Stimulated activated CD8-positive, alpha-beta memory T cell treated with anti-CD3 and anti-CD28 coated beads, Interleukin-15, amount 100 ng/mL, for 4 hours (primary cell): ENCODE results near the gene E2F2.

Experiments used
- DNase-seq, 2 donors: peaks; one replicate each; pipeline ENCODE4 v3.0.0-alpha.2; 2020; ENCODE audit warnings: low read depth in 2 of 2

The E2F2 gene, protein sequence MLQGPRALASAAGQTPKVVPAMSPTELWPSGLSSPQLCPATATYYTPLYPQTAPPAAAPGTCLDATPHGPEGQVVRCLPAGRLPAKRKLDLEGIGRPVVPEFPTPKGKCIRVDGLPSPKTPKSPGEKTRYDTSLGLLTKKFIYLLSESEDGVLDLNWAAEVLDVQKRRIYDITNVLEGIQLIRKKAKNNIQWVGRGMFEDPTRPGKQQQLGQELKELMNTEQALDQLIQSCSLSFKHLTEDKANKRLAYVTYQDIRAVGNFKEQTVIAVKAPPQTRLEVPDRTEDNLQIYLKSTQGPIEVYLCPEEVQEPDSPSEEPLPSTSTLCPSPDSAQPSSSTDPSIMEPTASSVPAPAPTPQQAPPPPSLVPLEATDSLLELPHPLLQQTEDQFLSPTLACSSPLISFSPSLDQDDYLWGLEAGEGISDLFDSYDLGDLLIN

DNA sequence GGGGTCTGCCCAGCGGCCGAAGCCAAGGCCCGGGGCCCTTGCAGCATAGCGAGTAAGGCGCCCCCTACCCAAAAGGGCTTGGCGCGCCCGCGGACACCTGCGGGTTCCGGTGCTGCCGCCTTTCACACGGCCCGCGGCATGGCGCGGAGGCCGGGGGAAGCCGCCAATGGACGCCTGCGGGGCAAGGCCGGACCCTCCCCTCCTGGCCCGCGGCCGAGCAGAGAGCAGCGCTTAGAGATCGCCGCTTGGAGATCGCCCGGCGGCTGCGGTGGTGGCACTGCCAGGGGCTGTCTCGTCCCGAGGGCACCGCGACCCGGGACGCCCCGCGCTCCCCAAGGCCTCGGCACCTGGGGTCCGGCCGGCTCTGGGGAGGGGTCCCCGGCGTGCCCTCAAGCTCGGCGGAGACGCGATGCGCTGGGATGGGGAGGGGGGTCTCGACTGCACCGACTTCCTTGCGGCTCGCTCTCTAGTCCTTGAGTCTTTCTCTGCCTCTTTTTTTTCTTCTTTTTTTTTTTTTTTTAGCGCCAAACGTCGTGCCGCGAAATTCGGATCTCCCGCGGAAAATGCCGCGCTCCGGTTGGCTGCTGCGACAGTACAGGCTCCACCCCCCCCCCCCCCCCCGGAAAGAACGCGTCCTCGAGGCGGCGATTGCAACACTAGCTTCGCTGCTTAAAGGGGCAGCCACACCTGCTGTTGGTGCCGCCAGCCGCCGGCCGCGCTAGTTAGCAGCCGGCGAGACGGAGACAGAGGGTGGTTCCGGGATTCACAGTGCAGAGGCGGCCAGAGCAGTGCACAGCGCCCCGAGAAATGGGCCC lies at the start of gene E2F2:
TSS of gene E2F2 (minus strand) at position 487 of the 815 bp plus-strand sequence. CDS start at position 47, 440 bp downstream.
- peak; percentile 57 to 63 for DNase-seq

DNA sequence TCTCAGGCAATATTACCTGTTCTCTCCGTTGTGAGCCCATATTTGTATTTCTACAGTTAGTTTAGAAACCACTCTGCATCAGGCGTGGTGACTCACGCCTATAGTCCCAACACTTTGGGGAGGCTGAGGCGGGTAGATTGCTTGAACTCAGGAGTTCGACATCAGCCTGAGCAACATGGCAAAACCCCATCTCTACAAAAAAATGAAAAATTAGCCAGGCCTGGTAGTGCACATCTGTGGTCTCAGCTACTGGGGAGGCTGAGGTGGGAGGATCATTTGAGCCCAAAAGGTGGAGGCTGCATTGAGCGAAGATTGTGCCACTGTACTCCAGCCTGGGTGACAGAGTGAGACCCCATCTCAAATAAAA lies 47.9 kb upstream of the E2F2 start:
- DNase-seq, result no peak

DNA sequence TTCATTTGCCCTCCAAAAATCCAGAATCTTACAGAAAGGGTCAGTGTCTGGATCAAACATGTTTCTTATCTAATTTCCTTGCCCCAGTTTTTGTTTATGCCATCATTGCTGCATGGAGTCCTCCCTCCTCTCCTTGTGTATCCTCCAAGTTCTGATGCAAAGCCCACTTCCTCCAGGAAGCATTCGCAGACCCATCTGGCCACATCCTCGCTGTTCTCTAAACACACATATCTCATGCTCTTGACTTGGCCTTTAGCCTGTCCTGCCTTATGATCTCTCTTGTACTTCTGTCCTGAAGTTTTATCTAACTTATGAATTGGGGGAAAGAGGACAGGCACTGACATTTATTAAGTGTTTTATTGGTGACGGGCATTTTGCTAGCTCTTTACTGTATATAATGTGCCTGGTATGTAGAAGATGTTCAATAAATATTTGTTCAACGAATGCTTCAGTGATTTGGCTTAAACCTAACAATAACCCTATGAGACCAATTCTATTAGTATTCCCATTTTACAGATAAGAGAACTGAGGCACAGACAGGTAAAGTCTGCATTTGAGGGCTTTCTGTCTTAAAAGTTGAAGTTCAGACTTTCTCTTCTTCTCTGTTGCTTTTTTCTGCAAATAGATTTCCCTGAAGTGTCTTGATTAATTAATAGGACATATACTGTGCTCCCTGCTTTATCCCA lies 47.4 kb upstream of the E2F2 start:
- DNase-seq, result no peak

DNA sequence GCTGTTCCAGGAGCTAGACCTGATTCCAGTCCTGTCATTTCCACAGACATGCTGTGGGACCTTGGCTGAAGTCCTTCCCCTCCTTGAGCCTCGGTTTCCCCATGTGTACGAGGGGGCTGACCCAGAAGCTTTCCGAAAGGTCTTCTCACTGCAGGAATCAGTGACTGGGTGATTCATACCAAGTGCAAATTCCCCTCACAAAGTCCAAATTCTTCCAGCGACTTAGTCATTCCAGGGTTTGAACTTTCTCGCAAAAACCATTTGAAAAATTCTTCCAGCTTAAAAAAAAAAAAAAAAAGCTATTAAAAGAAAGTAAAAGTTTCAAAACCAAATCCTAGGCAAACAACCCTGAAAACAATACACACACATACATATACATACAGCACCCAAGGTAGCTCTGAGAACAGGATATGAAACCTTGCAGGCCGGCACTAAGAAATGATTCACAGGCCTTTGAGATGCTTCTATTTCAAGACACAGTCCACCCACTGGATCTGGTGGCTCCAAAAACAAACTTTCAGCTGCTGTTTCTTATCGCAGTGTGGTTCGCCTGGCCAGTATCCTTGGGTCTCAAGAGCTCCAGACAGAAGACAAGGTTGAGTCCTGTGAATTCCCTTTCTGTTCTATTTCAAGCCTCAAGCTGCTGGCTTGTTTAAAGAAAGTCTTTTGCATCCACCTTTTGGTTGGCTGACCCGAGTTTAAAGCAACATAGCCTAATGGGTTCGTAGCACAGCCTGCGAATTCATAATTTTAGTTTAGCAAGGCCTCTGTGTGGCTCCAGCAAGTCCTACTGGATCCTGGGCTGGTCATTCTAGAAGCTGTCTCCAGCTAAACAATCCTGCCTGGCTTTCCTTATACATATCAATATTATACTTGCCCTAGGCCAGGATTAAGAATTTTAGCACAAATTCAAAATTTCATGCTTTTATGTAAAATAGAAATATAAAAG lies 46.3 kb upstream of the E2F2 start:
- no peak for DNase-seq

DNA sequence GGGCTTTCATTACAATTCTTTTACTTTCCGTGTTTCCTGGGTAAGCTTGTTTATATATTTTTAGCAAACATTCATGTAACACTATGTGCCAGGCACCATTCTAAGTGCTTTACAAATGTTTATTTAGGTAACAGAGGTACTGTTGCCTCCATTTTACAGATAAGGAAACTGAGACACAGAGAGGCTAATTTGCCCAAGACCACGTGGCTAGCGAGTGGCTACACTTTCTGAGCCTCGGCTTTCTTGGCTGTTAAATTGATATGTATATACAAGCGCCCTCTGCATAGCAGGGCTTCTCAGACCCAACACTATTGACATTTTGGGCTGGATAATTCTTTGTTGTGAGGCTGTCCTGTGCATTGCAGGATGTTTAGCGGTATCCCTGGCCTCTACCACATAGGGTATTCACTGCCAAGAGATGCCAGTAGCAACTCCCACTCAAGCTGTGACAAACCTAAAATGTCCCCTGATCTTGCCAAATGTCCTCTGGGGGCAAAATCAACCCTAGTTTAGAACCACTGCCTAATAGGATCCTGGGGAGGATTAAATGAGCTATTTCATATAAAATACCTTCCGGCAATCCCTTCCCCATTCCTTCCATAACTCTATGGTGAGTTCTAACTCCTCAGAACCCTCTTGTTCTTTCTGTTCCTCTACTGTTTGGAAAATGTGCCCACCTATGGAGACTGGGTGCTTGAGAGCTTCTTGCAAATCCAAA lies 45.5 kb upstream of the E2F2 start:
- no peak for DNase-seq

DNA sequence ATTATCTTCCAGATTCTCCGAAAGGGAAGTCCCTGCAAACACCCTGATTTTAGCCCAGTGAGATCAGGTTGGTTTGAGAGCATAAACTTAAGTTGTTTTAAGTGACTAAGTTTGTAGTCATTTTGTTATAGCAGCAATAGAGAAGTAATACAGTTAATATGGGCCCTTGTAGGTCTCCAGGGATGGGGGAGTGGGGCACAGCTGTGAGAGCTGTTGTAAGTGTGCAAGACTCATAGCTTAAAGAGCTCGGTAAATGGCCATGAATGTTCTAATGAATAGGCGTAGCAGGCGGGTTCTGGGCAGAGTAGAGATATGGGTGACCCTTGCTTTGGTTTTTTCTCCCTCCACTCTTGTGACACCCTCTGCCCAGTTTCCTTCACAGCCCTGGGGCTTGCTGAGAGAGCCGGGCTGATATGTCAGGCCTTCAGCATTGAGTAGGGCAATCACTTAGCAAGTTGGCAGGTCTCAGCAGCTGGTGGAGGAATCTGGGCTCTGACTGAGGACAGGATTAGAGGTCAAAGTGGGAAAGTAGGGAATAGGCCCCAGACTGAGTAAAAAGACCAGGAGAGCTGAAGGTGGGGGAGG lies 44.3 kb upstream of the E2F2 start:
- no peak for DNase-seq

DNA sequence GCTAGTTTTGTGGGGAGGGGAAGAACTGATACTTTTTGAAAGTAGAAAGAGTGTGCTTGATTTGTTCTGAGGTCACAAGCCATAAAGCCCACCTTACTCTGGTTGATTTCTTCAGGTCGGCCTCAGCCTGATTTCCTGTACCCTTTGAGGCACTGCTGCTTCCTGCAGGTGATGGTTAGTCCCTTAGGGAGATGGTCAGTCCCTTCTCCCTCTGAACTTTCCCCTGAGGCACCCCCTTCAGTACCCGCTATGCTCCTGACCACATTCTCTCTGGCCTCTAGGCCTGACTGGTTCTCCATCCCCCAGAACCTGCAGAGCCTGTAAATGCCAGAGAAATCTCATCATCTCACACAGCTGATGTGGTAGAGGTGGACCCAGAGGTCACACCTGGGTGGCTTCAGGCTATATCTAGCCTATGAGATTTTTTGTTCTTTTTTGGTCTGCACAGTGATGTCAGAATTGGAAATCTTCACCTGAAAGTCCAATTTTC lies 43.3 kb upstream of the E2F2 start:
- no peak for DNase-seq

DNA sequence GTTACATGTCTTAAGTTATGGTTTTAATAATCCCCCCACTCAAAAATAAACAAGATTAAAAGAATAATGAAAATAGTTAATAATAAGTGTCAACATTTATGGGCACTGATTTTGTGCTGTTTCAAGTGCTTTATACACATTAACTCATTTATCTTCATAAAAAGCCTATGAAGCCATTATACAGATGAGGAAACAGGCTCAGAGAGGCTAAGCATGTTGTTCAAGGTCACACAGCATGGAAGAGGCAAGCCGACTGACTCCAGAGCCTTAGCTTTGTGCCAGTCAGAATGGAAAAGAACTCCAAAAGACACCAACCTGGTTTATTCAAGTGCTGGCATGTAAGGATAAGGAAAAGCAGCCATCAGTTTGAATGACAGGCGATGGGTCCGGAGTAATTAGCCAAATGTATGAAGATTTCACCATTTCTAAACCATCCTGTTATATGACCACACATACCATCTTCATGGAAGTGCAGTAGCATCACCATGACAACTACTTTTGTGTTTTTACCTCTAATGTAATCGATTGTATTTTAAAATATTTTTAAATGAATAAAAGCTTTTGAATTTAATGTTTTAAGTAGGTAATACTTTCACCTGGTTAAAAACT lies 42.6 kb upstream of the E2F2 start:
- no peak for DNase-seq

DNA sequence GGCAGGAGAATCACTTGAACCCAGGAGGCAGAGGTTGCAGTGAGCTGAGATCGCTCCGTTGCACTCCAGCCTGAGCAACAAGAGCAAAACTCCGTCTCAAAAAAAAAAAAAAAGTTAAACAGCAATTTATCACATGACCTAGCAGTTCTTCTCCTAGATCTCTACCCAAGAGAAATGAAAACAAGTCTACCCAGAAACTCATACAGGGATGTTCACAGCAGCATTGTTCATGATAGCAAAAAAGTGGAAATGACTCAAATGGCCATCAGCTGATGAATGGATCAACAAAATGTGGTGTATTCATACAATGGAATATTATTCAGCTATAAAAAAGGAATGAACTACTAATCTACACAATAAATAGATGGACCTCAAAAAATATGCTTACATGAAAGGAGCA lies 40.4 kb upstream of the E2F2 start:
- no peak for DNase-seq

DNA sequence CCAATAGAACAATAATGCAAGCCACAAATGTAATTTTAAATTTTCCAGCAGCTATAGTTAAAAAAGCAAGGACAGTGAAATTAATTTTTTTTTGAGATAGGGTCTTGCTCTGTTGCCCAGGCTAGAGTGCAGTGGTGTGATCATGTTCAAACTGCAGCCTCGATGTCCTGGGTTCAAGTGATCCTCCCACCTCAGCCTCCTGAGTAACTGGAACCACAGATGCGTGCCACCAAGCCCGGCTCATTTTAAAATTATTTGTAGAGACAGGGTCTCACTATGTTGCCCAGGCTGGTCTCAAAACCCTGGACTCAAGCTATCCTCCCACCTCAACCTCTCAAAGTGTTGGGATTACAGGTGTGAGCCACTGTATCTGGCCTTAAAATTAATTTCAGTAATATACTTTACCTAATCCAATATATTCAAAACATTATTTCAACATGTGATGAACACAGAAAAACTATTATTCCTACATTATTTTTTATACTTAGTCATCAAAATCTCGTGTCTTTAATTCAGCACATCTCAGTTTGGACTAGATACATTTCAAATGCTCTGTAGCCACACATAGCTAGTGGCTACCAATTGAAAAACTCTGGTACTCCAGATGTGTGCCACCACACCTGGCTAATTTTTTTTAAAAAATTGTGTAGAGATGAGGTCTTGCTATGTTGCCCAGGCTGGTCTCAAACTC lies 39.1 kb upstream of the E2F2 start:
- DNase-seq, result no peak

DNA sequence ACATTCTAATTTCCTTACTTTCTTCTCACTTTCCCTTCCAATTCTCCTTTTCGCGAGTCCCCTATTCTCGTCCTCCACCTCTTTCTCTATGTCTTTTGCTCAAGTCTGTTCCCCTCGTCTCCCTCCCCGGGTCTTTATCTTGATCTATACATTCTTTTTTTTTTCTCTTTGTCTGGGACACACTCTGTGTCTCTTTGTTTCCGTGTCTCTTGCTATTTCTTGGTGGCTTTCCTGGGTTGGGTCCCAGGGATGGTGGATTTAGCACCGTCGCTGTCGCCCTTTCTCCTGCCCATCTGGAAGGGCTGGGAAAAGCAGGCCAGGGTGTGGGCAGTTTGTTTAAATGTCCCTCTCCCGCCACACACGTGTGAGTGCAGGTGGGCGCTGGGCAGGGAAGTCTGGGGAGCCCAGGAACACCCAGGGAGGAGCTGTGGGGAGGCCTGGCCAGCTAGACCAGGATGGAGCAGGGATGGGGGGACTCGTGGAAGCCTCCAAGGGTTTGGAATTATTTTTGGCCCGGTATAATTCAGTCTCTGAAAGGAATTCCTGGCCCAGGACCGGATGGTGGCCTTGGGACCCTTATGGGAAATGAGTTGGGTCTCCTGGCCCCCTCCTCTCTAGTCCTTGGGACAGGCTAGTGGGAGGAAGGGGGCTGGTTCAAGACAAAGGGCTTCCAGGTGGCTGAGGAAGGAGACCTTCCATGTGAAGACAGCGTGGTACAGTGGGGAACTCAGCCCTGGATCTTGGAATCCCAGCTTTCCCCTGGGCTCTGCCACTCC lies 37.8 kb upstream of the E2F2 start:
- DNase-seq, result no peak

DNA sequence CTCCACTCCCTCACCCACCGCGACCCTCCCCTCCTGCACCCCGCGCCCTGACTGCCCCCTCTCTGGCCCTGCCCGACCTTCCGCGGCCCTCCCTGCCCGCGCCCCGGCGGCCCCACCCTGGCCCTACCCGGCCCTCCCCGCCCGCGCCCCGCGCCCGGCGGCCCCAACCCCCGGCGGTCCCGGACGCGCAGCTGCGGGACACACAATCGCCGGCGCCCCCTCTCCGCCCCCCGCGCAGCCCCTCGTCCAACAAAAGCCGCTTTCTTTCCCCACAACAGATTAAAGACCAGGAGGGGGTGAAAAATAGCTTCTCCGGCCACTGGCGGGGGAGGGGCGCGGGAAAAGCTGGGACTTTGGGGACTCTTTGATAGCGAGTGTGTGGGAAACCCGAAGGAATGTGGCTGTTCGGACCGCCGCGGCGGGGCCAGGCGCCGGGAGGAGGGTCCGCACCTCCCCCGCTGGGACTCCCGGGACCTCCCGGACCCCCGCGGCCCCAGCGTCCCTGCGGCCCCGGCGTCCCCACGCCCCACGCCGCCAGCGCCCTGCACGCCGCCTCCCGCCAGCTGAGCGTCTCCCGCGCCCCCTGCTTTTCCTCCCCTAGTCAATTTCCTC lies 37.1 kb upstream of the E2F2 start:
- no peak for DNase-seq

DNA sequence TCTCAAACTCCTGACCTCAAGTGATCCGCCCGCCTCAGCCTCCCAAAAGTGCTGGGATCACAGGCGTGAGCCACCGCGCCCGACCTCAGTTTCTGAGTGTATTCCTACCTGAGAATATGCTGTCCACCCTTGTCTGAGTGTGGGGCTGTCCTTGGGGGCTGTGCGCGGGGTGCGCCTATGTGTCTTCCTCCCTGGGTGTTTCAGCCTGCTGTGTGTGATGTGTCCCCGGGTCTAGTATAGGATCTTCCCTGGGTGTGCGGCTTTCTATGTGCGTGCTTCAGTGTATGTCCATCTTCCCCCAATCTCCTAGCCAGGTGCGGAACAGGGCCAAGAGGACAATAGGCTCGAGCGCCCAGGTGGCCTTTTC lies 36.6 kb upstream of the E2F2 start:
- no peak for DNase-seq

DNA sequence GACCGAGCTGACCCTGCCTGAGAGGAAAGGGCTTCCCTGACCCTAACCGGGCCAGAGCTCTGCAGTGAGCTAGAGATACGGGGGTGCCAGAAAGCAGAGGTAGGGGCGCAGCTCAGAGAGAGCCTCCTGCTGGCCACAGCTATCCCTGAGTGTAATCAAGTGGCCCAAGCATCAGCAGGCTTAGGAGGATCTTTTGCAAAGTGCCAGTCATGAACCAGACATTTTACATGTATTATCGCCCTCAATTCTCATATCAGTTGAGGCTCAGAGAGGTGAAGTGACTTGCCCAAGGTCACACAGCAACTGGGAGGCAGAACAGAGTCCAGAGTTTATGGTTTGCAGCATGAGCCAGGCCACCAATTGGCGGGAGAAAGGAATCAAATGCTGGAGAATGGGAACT lies 35.3 kb upstream of the E2F2 start:
- no peak for DNase-seq

DNA sequence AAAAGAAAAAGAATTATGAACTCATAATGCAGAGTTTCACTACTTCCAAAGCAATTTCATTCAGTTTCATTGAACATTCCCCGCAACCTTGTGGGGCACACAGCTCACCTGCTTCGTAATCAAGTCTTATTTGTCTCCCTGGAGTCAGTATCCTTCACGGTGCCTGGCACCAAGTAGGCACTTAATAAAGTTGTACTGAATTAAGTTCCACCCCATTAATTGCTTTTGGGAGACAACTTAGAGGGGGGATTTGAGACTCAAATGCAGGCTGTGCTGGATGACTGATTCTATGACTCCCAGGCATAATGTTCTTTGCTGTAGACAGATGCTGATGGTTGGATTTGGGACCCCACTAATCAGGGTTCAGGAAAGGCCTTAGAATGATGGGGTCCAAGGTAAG lies 34.7 kb upstream of the E2F2 start:
- DNase-seq, result no peak

DNA sequence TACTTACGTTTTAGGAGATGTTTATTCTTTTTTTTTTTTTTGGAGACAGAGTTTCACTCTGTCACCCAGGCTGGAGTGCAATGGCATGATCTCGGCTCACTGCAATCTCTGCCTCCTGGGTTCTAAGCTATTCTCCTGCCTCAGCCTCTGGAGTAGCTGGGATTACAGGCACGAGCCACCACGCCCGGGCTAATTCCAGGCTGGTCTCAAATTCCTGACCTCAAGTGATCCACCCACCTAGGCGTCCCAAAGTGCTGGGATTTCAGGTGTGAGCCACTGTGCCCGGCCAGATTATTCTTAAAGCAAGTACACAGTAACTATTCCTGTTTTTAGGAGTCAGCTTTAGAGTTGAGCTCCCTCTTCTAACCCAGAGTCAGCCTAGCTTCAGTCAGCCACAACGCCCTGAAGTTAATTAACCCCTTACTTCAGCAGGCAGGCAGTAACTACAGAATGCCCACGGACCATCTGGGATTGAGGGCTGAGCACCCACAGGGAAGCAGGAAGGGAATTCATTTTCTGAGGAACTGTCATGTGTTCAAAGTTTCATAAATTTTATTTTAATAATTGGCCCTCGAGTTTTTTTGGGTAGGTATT lies 33.6 kb upstream of the E2F2 start:
- no peak for DNase-seq

DNA sequence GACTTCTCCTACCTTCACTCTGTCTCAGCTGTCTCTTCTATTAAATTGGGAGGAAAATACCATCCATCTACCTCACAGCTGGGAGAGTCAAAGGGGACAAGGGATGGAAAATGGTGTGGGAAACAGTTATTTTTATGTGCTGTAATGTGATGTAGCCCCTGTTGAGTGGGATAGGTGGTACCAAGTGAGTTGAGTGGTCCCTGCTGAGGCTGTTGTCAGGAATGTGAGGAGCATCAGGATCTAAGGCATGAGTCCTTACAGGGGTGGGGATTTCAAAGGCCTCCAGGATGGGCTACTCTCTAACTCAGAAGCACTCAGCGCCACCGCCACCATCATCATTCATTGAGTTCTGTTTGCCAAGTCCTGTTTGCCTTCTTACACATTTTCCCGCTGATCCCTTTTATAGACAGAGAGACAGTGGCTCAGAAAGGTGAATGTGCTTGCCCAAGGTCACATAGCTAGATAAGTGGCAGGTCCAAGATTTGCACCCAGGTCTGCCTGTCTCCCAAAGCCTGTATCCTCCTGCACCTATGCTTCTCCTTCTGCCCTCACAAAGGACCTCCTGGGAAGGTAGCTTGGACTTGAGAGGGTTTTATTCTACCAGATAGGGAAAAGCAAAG lies 32.8 kb upstream of the E2F2 start:
- no peak for DNase-seq
